ENCODE measurements around the gene FAM204A.

FAM204A gene

DNA sequence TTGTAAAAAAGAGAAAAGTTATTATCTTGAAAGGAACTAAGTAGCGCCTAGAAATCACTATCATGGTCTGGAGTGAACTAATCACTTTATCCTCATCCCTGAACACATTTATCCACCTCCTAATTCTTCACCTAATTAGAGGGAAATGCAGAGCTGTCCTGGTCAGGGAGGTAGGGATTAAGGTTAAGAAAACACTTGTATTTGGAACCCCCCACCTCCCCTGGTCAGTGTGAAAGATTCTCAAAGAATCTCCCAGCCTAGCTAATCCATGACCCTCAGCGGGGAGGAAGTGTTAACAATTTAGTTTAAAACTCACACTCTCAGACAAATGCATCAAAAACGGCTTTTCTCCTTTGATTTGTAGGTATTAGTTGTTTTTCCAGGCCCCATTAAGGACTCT lies 83.8 kb downstream of the FAM204A start:
- no peak for DNase-seq
- TF ChIP-seq POLR2A (IDR thresholded peaks at IDR 0.05; ENCODE audit: low read length) (no peak), GATA1 (IDR thresholded peaks at IDR 0.05; ENCODE audit: low read depth, low read length) (no peak)

DNA sequence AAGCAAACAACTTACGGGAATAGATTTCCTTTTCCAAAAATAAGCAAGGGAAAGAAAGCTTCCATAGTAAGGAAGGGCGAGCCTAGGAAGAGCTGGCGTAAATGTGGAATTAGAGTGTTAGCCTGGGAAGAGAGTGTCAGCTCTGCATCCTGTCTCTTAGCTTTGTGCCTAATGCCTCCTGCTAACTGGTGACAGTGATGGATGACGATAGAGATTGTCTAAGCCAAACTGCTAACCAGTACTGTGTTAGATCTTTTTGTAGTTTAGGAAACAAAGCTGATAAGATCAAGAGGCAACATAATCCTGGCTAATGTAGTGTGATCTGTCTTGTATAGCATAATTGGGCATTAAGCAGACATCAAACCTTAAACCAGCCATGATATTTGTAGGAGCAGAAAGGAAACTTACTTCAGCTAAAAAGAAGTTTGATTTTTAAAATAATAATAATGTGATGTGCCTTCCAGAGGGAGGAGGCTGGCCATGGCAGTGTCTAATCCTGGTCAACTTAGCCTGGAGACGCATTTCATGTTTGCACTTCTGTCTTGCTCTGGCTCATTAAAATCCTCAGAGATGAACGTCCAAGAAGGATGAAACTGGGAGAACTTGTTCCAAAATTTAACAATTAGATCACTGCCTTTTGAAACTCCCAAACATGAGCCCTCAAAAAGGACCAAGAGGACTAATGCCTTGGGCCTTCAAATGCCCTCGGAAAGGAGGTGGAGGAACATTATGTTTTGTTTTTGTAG lies 85.1 kb downstream of the FAM204A start:
- DNase-seq = no peak
- no peak for TF ChIP-seq POLR2A (IDR thresholded peaks at IDR 0.05; ENCODE audit: low read length)
- TF ChIP-seq GATA1 (IDR thresholded peaks at IDR 0.05; ENCODE audit: low read depth, low read length) = no peak

DNA sequence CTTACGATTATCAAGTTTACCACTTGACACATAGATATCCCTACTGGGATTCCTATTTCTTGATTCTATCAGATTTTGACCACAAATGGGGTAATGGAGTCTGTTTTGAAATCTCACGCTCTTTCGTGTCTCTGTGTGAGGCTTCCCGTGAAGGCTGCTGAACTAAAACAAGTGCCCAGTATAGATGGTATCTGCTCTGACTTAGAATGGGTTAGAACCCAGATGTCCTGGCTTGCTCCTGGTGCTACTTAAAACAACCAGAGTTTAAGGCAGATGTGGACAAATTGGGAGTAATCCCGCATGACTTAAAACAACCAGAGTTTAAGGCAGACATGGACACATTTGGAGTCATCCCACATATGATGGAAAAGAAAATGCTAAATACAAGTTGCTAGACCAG lies 85.9 kb downstream of the FAM204A start:
- DNase-seq = no peak
- TF ChIP-seq GATA1 (IDR thresholded peaks at IDR 0.05; ENCODE audit: low read depth, low read length) = no peak
- TF ChIP-seq POLR2A (IDR thresholded peaks at IDR 0.05; ENCODE audit: low read length) = no peak

DNA sequence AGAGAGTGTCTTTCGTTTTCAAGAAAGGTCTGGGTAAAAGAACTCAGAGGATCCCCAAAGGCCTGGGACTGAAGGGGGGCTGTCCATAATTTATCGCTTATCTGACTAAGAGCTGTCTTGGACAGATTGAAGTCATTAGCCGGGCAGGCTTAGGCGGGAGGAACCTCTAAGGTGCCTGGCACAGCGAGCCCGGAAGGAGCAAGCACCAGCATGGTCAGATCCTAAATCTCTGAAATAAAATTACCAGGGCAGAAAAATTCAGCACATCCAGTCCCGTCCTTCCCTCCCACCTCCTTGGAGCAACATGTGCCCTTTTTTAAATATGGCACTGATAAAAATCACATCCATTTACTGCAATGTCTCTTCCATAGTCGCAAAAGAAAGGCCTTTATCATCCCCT lies 86.8 kb downstream of the FAM204A start:
- TF ChIP-seq GATA1 (IDR thresholded peaks at IDR 0.05; ENCODE audit: low read depth, low read length) (no peak), POLR2A (IDR thresholded peaks at IDR 0.05; ENCODE audit: low read length) (no peak)
- no peak for DNase-seq

DNA sequence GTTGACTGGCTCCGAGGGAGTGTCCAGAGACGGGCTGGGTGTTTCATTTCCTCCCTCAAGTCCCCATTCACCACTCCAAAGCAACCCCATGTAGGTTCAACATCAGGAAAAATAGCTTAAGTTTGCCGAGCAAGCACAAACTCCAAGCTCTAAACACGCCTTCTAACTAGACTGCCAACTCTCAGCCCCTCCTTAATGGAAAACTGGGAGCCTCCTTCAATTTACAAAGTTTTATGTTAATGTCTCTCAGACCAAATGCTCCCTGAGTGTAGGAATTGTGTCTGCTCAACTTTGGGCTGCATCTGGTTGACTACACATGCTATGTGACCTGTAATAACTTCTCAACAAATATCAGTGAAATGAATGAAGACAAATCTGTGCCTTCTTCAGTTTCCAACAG lies 87.5 kb downstream of the FAM204A start:
- TF ChIP-seq GATA1 (IDR thresholded peaks at IDR 0.05; ENCODE audit: low read depth, low read length) (no peak), POLR2A (IDR thresholded peaks at IDR 0.05; ENCODE audit: low read length) (no peak)
- DNase-seq = no peak

DNA sequence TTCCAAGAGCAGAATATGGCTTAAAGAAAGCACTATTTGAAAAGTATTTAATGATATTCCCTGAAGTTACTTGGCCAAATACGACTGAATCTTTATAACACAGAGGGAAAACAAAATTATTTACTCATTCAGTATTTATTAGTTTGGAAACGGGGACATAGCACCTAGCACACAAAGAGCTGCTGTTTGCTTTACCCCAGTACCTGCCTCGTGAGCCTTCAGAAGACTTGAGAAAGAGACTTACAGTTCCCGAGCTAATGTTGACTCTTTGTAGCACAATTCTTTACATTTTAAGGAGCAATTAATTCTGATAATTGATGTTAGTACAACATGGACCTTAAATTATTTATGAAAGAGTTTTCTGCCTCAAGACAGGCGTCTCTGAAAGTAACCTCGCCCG lies 88.7 kb downstream of the FAM204A start:
- DNase-seq = no peak
- TF ChIP-seq POLR2A (IDR thresholded peaks at IDR 0.05; ENCODE audit: low read length) (no peak), GATA1 (IDR thresholded peaks at IDR 0.05; ENCODE audit: low read depth, low read length) (no peak)

DNA sequence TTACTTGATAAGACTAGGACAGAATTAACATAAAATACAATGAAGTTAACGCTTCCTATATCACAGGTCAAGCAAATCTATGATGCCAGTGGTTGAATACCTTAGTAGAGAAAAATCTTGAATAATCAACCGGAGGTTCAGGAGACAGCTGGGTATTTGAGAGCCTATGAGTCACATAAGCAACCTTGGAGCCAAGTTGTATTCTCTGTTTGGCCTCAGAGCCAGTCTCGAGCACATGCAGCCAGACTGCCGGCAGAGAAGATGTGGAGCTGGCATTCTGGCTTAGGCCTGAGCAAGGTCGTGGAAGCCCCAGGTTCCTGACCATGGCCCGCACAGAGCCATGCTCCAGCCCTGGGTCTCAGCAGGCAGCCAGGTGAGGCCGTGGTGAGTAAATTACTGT lies 90.3 kb downstream of the FAM204A start:
- no peak for DNase-seq
- TF ChIP-seq POLR2A (IDR thresholded peaks at IDR 0.05; ENCODE audit: low read length) (no peak), GATA1 (IDR thresholded peaks at IDR 0.05; ENCODE audit: low read depth, low read length) (no peak)

DNA sequence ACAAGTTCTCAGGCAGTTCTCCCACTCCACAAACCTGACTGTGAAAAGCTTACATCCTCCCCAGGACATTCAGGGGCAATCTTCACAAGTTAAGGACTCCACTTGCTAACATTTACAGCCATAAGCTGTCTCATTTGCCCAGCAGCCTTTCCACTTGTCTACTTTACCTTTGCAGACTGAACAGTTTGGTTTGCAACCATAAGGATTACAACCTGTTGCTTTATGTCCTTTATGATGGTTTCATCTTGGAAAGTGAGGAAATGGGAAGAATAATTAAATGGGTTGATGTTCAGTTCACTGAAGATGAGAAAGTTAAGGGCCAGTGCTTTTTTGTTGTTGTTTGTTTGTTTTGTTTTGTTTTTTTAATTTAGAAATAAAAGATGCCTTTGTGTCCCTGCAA lies 92.4 kb downstream of the FAM204A start:
- no peak for DNase-seq
- TF ChIP-seq GATA1 (IDR thresholded peaks at IDR 0.05; ENCODE audit: low read depth, low read length) (no peak), POLR2A (IDR thresholded peaks at IDR 0.05; ENCODE audit: low read length) (no peak)
